GM21447 (cell line): ENCODE measurements around the gene XPNPEP2.

ENCODE experiments used
- ATAC-seq: cut with Tn5 transposase; IDR thresholded peaks from one replicate; pipeline ENCODE4 v1.9.1; 2021; ENCODE audit not compliant: unreplicated experiment

The XPNPEP2 gene, protein sequence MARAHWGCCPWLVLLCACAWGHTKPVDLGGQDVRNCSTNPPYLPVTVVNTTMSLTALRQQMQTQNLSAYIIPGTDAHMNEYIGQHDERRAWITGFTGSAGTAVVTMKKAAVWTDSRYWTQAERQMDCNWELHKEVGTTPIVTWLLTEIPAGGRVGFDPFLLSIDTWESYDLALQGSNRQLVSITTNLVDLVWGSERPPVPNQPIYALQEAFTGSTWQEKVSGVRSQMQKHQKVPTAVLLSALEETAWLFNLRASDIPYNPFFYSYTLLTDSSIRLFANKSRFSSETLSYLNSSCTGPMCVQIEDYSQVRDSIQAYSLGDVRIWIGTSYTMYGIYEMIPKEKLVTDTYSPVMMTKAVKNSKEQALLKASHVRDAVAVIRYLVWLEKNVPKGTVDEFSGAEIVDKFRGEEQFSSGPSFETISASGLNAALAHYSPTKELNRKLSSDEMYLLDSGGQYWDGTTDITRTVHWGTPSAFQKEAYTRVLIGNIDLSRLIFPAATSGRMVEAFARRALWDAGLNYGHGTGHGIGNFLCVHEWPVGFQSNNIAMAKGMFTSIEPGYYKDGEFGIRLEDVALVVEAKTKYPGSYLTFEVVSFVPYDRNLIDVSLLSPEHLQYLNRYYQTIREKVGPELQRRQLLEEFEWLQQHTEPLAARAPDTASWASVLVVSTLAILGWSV

GRCh38 chrX:129738466-129739308, at the start of gene XPNPEP2:
Gene XPNPEP2 (plus strand): TSS chrX:129738979. CDS start chrX:129739214, 235 bp downstream.
- no peak for ATAC-seq

- ATAC-seq, result no peak
Observed at GRCh38 chrX:129689796-129690195, 49.0 kb upstream of the XPNPEP2 start.

GRCh38 chrX:129690435-129690834, 48.3 kb upstream of the XPNPEP2 start:
- ATAC-seq, result no peak

DNA sequence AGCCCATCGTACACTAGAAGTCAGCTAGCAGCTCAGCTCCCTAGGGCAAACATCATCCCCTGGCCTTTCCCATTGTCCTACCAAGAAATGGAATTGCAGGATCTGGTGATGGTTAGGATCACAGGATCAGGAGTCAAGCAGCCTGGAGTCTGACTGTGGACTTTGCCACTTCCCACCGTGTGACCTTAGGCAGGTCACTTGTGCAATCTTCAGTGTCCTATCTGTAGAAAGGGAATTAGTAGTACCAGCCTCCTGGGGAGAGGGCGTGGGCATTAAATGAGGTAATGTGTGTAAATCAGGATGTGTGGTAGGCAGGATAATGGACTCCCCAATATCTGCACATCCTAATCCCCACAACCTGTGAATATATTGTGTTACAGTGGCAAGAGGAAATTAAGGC, 45.4 kb upstream of the XPNPEP2 start:
- no peak for ATAC-seq

GRCh38 chrX:129694805-129695204, 44.0 kb upstream of the XPNPEP2 start:
- ATAC-seq, result no peak

GRCh38 chrX:129695535-129695934, 43.2 kb upstream of the XPNPEP2 start:
- no peak for ATAC-seq

DNA sequence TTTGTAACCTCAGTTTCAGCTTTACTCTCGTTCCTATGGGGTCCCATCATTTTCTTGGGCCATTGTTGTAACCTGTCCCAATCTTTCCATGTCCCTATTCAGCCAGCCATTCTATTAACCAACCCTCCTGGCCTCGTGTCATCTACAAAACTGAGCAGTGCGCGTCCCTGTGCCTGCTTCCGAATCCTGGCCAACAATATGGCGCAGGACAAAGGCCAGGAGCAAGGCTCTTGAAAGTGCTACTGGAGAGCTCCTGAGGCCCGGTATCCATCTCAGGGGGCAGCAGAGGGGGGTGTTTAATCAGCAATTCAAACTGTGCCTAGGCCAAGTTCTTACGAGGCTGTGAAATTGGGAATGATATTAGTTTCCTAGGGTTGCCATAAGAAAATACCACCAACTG, 42.8 kb upstream of the XPNPEP2 start:
- ATAC-seq, result no peak

DNA sequence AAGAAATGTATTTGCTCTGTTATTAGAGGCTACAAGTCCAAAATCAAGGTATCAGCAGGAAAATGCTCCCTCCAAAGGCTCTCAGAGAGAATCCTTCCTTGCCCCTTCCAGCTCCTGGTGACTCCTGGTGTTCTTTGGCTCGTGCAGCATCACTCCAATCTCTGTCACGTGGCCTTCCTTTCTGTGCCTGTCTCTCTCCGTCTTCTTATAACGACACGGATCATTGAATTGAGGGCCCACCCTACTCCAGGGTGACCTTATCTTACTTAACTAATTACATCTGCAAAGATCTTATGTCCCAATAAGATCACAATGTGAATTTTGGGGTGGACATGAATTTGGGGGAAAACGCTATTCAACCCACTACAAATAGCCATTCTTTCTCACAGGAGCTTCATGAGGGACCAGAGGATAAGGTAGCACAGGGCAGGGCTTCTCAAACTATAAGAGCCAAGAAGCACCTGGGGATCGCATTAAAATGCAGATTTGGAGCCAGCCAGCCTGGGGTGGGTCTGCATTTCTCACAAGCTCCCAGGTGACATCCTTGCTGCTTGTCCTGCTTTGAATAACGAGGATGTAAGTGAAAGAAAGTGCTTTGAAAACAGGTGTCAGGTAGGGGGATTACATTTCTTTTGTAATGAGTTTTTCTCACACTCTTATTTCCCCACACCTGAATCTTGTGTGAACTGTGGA, 42.2 kb upstream of the XPNPEP2 start:
- ATAC-seq, result no peak

DNA sequence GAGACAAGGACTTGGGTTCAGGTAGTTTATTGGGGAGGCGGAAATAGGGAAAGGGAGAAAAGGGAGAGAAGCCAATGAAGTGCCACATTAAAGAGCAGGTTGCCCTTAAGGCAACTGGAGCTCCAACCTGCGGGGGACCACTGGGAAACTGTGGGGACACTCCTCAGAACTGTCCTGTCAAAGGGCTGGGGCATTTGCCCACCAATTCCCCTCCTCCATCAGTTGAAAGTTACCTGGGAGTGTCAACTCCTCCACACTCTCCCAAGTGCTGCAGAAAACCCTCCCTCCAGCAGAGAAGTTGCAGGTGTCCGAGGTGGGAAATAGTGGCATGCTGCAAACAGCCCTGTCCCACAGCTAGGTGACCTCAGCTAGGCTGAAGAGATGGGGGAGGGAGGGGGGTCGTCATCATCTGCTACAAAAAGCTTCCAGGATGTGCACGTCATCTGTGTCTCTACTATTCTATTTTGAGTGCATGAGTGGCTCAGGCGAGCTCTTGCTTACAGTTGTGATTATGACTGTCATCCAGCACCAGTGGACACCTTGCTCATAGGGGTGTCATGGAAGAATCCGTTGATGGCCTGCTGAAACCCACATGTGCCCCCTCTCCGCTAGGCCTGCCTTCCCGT, 41.5 kb upstream of the XPNPEP2 start:
- ATAC-seq, result no peak

GRCh38 chrX:129698150-129698549, 40.6 kb upstream of the XPNPEP2 start:
- no peak for ATAC-seq

DNA sequence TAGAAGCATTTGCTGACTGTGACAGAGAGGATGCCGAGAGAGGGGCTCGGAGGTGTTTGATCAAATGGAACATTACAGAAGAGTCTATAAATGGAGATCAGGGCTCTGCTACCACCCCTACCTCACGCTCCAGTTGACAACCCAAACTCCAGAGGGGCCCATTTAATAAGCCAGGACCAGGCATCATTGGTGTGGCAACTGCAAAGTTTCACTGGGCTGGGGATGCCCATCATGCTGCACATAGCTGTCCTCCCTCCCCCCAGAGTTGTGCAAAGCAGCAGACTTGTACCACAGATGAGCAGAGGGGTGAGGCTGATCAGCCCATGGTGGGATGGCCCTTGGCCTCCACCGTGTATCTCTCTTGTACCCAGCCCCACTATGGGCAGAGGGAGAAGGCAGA, 38.2 kb upstream of the XPNPEP2 start:
- no peak for ATAC-seq

DNA sequence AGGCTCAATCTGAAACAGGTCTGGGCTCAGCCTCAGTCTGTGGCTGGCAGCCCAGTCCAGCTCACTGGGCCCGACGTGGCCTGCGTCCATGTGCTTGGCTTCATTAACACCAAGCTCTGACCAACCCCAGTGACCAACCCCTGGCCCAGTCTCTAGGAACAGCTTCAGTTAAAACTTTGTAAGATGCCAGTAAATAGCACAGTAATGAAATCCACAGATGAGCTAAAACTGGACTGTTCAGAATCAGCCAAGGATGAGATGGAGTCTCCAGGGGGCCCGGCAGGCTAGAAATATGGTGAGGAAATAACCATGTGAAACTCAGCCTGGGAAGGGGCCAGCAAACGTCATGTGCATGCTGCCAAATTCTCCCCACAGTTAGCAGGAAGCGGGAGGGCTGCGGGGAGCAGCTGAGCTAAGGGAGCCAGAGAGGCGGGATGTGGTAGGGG, 37.1 kb upstream of the XPNPEP2 start:
- ATAC-seq, result no peak

GRCh38 chrX:129704491-129704890, 34.3 kb upstream of the XPNPEP2 start:
- no peak for ATAC-seq

DNA sequence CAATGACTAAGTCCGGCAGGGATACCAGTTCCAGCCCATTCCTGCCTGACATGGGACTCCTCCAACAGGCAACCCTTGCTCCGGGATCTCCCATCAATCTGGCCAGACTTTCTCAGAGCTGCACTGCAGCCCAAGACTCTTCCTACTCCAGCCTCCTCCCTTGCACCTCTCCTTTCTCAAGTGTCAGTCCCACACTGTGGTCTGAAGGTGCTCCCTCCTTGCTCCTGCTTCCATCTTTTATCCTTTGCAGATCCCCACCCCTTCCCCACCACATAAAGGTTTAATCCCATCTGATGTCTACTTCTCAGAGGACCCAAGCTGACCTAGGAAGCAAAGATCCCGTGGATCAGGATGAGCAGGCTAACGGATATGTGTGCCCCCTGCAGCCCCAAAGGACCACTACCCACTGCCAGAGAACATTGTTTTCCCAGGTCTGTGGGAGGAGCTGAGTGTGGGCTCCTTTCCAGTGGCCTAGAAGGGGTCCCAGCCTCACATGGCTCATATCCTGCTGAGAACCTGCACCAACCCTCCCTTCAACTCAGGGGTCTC, 33.3 kb upstream of the XPNPEP2 start:
- ATAC-seq, result no peak

- no peak for ATAC-seq
Observed at GRCh38 chrX:129705988-129706387, 32.8 kb upstream of the XPNPEP2 start.

GRCh38 chrX:129706400-129707072, 32.2 kb upstream of the XPNPEP2 start:
- no peak for ATAC-seq

DNA sequence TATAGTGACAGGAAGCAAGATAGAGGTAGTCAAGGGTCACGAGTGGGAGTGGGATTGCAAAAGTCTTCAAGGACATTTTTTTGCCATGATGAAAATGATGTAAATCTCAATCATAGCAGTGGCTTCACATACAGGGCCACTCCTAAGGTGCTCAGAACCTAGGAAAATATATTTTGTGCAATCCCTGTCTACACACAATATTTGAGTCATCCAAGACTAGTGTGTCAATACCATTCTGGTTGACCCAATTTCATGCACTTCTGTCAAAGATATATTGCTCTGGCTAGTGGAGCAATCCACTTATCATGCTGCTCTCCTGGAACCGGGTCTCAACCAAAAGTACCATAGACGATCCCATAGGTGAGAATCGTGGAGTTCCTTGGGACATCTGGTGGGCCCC, 24.2 kb upstream of the XPNPEP2 start:
- ATAC-seq, result no peak

- ATAC-seq, result no peak
Observed at GRCh38 chrX:129716507-129716906, 22.3 kb upstream of the XPNPEP2 start.

DNA sequence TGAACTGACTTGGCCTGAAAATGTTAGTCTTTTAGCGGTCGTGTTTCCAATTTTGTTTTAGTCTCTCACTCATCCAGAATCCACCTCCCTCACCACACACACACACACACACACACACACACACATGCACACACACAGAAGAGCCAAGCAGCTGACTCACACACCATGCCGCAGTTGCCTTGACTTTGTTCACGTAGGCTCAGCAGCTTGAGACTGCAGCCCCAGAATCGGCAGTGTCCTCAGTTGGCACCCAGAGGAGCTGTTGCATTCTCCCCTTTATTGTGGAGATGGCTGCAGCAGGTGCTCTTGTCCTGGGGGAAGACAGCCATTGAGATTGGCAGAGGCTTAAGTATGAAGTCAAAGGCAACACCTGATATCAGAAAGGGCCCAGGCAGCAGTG, 20.9 kb upstream of the XPNPEP2 start:
- no peak for ATAC-seq

DNA sequence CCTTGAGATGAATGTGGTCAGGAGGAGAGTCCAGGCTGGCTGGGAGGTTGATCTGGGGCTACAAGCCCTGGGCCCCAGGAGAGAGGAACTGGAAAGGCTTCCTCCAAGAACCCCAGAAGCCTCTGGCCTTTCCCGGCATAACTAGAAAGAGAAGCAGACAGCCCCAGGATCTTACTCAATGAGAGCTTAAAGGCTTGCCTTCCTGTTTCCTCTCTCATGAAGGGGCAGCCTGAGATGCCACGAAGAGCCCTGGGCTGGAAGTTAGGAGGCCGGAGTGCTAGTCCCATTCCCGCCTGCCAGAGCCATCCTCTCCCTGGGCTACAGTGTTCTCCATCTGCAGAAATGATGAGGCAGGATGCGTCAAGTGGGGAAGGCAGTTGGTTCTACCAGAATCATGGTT, 20.1 kb upstream of the XPNPEP2 start:
- no peak for ATAC-seq
